IPS-18a (cell line): ENCODE measurements around the gene MCRIP2.
"Not testable (repeated sequence)": the region's sequence is repeated elsewhere in the genome, so short reads cannot be mapped to it uniquely, and the experiment has no call there.

ENCODE experiments used
- H3K27ac ChIP-seq: one replicate; pipeline ENCODE4 v1.5.1; 2013; ENCODE audit warnings: low read length
- H3K27me3 ChIP-seq: one replicate; pipeline ENCODE4 v1.6.1; 2013; ENCODE audit warnings: mild to moderate bottlenecking, low read length; ENCODE audit not compliant: control insufficient read depth, insufficient read depth
- H3K36me3 ChIP-seq: one replicate; pipeline ENCODE4 v1.6.1; 2013; ENCODE audit warnings: low read depth, low read length; ENCODE audit not compliant: control insufficient read depth
- H3K4me1 ChIP-seq: one replicate; pipeline ENCODE4 v1.6.1; 2013; ENCODE audit warnings: low read depth, low read length; ENCODE audit not compliant: control insufficient read depth
- H3K4me3 ChIP-seq: one replicate; pipeline ENCODE4 v1.5.1; 2013; ENCODE audit warnings: low read length
- H3K9ac ChIP-seq: one replicate; pipeline ENCODE4 v1.6.1; 2013; ENCODE audit warnings: mild to moderate bottlenecking, low read length, moderate library complexity
- H3K9me3 ChIP-seq: one replicate; pipeline ENCODE4 v1.6.1; 2013; ENCODE audit warnings: low read depth, low read length; ENCODE audit not compliant: control insufficient read depth

The MCRIP2 gene, protein sequence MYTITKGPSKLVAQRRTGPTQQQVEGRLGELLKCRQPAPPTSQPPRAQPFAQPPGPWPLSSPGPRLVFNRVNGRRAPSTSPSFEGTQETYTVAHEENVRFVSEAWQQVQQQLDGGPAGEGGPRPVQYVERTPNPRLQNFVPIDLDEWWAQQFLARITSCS

DNA sequence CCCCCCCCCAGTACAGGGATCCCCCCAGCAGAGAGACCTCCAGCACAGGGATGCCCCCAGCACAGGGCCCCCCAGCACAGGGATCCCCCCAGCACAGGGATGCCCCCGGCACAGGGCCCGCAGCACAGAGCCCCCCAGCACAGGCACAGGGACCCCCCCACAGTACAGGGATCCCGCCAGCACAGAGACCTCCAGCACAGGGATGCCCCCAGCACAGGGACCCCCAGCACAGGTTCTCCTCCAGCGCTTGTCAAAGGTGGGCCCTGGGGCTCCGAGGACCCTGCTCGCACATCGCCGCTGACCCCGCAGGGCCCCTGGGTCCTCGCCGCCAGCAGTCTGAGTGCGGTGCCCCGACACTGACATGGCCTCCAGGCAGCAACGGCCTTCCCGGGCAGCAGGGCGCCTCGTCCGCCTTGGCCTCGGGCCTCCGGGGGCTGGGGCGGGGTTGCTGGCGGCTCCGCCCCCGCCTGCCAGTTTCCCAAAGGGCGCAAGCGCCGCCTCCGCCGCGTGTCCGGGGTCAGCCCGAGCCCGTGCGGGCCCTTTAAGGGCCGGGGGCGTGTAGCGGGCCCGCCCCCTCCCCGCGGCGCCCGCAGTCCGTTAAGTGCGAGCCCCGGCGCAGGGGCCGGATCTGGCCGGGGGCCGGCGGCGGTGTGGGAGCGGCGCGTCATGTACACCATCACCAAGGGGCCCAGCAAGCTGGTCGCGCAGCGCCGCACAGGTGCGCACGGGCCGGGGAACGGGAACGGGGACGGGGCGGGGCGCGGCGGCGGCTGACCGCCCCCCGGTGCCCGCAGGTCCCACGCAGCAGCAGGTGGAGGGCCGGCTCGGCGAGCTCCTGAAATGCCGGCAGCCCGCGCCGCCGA, at the start of gene MCRIP2:
MCRIP2 (plus strand) TSS at position 503 of the 863 bp plus-strand sequence; CDS start at position 667, 164 bp downstream.
- Histone ChIP-seq H3K9me3 (no peaks in the 10 kb centered on the region), H3K36me3 (no peaks in the 10 kb centered on the region), H3K27ac (no peak within 1 kb of the TSS), H3K27me3 (peaks cover 10% of the 10 kb centered on the region), H3K9ac (peak within 1 kb of the TSS; percentile 59), H3K4me3 (peak within 1 kb of the TSS; percentile 65), H3K4me1 (peaks cover 9% of the 10 kb centered on the region)

DNA sequence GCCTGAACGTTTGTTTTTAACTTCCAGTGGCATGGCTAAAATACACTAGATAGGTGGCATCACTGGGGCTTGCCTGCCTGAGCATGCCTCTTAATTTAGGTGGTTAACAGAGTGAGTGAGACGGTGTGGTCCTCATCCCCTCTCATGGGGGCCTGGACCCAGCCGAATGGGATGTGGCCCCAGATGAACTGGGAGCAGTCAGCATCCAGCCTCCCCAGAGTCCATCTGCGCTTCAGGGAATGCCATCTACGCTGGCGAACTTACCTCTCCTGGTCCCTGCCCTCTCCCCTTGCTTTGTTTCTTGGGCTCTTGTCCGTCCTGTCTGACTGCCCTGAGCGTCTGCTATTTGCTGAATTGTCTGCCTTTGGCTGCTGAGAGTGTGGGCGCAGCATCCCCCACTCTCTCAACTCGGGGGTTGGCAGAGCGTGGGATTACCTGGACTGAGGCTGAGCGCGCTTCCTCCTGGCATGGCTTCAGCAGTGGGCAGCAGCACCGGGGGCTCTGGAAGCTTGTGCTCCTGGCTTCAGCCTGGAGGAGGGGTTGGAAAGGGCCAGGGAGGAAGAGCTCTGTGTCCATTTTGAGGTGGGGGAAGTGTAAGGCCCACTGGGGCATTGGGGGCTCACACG, 49.6 kb upstream of the MCRIP2 start:
- H3K36me3 ChIP-seq, result peaks cover 5% of the 10 kb centered on the region
- peaks cover 25% of the 10 kb centered on the region for H3K27me3 ChIP-seq
- no peaks in the 10 kb centered on the region for H3K9me3 ChIP-seq
- no peak overlapping the region for H3K9ac ChIP-seq
- no peak overlapping the region for H3K4me3 ChIP-seq
- no peaks in the 10 kb centered on the region for H3K4me1 ChIP-seq
- H3K27ac ChIP-seq, result no peak overlapping the region

DNA sequence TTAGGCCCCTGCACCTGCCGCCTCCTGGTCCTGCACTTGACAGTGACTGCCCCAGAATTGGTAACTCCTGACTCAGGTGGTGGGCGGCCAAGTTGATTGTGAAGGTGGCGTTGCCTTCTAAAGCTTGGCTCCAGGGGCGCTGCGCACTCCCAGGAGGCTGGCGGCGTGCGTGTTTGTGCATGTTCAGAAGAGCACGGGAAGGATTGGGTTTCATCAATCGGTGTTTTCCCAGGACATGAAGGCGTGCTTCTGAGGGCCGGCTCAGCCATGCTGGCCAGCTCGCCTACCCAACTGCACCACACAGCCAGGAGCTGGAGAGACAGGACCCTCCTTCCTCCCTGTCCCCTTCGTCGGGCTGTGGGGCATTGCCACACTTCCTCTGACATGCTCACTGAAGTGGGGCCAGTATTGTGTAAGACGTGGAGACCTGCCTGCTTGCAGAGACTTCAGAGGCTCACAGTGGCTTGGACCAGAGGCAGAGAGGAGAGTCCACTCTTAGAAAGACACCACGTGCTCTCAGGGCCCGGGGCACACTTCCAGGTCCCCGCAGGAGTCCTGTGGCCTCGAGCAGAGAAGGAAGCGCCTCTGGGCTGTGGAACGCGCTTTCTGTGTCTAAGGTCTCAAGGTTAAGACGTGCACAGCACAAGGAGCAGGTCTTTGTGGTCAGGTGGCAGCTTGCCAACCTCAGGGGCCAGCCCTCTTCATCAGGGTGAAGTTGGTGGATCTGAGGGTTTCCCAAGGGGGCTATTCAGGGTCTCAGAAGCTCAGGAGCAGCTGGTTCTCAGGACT, 48.9 kb upstream of the MCRIP2 start:
- Histone ChIP-seq H3K27me3 (peaks cover 18% of the 10 kb centered on the region), H3K9ac (no peak overlapping the region), H3K9me3 (no peaks in the 10 kb centered on the region), H3K27ac (no peak overlapping the region), H3K36me3 (peaks cover 5% of the 10 kb centered on the region), H3K4me1 (no peaks in the 10 kb centered on the region), H3K4me3 (no peak overlapping the region)

DNA sequence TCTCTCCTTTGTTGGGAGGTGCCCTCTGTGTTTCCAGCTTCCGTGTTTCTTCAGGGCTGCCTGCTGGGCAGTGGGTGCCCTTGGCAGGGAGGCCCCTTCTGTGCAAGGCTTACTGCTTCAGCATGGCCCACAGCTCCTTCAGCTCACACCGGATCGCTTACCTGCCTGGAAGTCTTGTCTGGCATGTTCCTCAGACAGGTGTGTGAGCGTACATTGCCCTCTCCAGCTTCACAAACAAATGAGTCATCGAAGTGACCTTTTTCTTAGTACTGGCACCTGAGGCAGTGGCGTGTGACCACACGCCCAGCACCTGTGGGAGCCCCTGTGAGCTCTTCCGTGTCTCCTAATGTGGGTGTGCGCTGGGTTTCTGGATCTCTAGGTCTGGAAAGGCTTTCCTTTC, 48.2 kb upstream of the MCRIP2 start:
- no peak overlapping the region for H3K4me3 ChIP-seq
- no peak overlapping the region for H3K9ac ChIP-seq
- no peaks in the 10 kb centered on the region for H3K9me3 ChIP-seq
- H3K4me1 ChIP-seq, result no peaks in the 10 kb centered on the region
- peaks cover 5% of the 10 kb centered on the region for H3K36me3 ChIP-seq
- no peak overlapping the region for H3K27ac ChIP-seq
- H3K27me3 ChIP-seq, result peaks cover 17% of the 10 kb centered on the region

DNA sequence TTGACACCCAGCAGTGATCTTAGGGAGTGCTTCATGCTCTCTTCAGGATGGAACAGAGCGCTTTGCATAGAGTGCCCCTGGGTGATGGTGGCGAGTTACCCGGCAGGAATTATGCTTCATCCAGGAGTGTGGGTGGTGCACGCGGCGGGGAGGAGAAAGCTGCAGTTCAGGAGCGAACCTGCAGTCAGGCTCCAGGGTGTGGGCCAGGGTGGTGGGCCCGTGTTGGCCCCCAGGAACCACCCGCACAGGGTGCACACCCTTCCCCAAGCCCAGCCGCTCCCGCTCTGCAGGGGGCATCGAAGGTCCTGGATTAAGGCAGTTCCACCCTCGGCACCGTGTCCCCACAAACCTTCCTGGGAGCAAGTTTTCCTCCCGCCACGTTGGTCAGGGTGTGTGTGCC, 47.8 kb upstream of the MCRIP2 start:
- Histone ChIP-seq H3K27ac (no peak overlapping the region), H3K36me3 (peaks cover 5% of the 10 kb centered on the region), H3K9ac (no peak overlapping the region), H3K9me3 (no peaks in the 10 kb centered on the region), H3K27me3 (peaks cover 17% of the 10 kb centered on the region), H3K4me1 (no peaks in the 10 kb centered on the region), H3K4me3 (no peak overlapping the region)

DNA sequence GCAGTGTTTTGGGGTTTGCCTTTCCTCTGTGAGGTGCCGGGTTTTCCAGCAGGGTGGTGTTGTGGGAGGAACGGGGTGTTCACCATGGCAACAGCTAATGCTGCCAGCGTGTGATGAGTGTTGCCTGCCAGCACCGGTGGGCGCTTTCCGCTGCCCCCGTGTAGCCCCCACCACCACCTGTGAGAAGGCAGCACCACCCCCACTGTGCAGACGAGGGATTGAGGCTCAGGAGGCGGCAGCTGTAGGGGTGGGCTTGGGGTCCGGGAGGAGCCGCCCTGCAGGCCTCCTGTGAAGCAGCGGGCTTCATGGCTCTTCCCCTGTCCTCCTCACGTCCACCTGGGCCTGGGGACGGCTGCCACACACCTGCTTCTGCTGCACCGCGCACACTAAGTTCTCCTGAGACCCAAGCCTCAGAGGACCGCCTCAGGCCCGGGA, 46.5 kb upstream of the MCRIP2 start:
- Histone ChIP-seq H3K9me3 (no peaks in the 10 kb centered on the region), H3K4me3 (no peak overlapping the region), H3K9ac (no peak overlapping the region), H3K4me1 (no peaks in the 10 kb centered on the region), H3K27ac (no peak overlapping the region), H3K36me3 (peaks cover 5% of the 10 kb centered on the region), H3K27me3 (peaks cover 17% of the 10 kb centered on the region)

DNA sequence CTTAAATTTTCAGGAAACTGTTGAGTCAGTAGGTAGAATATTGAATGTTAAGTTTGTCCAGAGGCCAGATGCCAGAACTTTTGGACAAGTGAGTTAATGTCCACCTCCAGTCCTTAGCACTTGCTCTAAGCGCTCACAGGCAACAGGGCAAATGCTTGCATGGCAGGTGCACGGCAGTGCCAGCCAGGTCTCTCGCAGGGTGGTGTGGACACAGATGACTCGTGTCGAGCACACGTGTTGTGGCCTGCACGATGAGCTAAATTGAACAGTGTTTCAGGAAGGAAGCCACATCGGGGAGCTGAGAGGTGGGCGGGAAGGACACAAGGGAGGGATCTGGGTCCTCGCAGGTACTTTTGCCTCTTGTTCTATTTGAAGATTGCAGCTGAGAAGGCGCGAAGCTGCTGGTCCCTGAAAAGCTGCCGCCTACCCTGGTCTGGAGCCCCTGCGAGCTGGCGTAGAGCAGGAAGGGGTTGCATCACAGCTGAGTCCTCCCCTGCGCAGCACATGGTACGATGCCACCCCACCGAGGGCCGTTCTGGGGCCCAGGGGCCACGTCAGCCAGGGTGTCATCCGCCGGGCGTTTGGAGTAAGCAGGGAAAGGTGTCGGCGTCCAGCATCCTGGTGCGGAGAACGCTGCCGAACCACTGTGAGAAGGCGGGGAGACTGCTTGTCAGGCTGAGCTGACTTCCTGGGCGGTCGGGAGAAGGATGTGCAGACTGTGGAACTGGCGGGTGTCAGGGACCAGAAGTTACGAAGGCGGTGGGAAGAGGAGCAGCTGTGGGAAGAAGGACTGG, 45.5 kb upstream of the MCRIP2 start:
- no peaks in the 10 kb centered on the region for H3K9me3 ChIP-seq
- H3K27ac ChIP-seq, result no peak overlapping the region
- H3K36me3 ChIP-seq, result peaks cover 5% of the 10 kb centered on the region
- no peak overlapping the region for H3K9ac ChIP-seq
- H3K4me1 ChIP-seq, result no peaks in the 10 kb centered on the region
- peaks cover 9% of the 10 kb centered on the region for H3K27me3 ChIP-seq
- no peak overlapping the region for H3K4me3 ChIP-seq

DNA sequence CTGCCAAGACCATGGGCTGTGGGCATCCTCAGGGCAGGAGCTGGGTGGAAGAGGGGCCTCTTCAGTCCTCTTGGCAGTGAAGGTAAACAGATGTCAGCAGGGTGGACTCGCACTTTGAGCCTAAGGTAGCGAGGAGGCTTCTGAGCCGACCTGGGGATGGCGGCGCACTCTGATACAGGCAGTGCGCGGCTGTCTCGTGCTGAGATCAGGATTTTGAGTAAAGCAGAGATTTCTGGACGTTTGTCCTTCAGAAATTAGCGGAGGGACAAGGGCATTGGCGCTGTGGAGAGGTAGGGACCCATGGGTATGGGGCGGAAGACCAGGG, 44.9 kb upstream of the MCRIP2 start:
- no peaks in the 10 kb centered on the region for H3K9me3 ChIP-seq
- no peaks in the 10 kb centered on the region for H3K4me1 ChIP-seq

DNA sequence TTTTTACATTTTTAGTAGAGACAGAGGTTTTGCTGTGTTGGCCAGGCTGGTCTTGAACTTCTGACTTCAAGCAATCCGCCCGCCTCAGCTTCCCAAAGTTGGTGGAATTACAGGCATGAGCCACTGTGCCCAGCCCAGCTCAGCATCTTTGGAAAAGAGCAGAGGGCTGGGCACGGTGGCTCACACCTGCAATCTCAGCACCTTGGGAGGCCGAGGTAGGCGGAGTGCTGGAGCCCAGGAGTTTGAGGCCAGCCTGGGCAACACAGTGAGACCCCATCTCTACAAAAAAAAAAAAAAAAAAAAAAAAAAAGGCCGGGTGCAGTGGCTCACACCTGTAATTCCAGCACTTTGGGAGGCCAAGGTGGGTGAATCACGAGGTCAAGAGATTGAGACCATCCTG, 44.0 kb upstream of the MCRIP2 start:
- H3K4me3 ChIP-seq, H3K27me3 ChIP-seq, H3K4me1 ChIP-seq, H3K9ac ChIP-seq, H3K9me3 ChIP-seq, H3K36me3 ChIP-seq, H3K27ac ChIP-seq: not testable (repeated sequence)

More for the DNA sequence above, 44.9 kb upstream of the MCRIP2 start:
- Histone ChIP-seq H3K27me3 (peaks cover 3% of the 10 kb centered on the region), H3K9ac (no peak overlapping the region), H3K27ac (no peak overlapping the region), H3K4me3 (no peak overlapping the region), H3K36me3 (peaks cover 5% of the 10 kb centered on the region)

DNA sequence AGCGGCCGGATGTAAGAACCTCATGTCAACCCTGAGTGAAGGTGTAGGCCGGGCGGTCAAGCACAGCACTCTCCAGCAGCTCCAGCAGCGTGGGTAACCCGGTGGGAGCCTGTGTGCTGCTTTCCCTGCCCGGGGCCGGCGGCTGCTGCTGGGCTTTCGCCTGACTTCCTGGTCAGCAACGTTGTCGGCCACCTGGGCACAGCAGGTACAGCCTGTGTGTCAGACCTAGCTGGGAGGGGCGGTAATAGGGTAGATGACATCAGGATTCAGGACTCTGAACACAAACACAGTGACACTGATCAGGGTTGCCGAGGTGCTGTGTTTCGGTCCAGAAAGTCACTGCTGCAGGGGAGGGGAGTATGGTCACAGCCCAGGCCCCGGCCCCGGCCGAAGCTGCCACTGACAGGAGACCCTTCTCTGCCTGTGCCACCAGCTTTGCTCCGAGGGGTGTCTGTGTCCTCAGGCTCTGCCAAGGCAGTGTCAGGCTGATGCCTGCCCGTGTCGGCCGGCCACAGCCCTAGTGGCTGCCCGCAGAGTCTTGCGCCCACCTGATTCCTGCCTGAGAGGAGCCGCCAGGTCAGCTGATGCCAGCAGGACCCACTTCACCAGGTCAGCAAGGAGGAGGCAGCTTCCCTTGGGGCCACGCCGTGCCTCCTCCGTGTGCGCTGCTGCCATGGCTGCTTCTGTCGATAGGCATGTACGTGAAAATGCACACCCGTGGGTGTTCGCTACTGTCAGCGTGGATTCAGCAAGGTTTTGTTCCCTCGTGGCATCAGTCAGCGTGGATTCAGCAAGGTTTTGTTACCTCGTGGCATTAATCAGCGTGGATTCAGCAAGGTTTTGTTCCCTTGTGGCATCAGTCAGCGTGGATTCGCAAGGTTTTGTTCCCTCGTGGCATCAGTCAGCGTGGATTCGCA, 42.5 kb upstream of the MCRIP2 start:
- Histone ChIP-seq H3K9ac (no peak overlapping the region), H3K9me3 (no peaks in the 10 kb centered on the region), H3K27ac (no peak overlapping the region), H3K4me1 (no peaks in the 10 kb centered on the region), H3K36me3 (no peaks in the 10 kb centered on the region), H3K27me3 (no peaks in the 10 kb centered on the region), H3K4me3 (no peak overlapping the region)
